Lower leg skin (tissue), 3 donors: ENCODE measurements around the gene CEBPA.

ENCODE experiments used
- POLR2A ChIP-seq, 2 donors: fragments of 450-650 bp; IDR thresholded peaks; one replicate each; pipeline ENCODE4 v1.6.1; 2016 to 2017; ENCODE audit warnings: antibody characterized with exemption in 2 of 2, mild to moderate bottlenecking in 1 of 2, moderate library complexity in 1 of 2
- TF ChIP-seq, protein P1 (sequence below), 3 donors: fragments of 450-650 bp; IDR thresholded peaks; one replicate each; pipeline ENCODE4 v1.5.1; 2016; ENCODE audit warnings: antibody characterized with exemption in 3 of 3, mild to moderate bottlenecking in 3 of 3, moderate library complexity in 2 of 3

DNA sequence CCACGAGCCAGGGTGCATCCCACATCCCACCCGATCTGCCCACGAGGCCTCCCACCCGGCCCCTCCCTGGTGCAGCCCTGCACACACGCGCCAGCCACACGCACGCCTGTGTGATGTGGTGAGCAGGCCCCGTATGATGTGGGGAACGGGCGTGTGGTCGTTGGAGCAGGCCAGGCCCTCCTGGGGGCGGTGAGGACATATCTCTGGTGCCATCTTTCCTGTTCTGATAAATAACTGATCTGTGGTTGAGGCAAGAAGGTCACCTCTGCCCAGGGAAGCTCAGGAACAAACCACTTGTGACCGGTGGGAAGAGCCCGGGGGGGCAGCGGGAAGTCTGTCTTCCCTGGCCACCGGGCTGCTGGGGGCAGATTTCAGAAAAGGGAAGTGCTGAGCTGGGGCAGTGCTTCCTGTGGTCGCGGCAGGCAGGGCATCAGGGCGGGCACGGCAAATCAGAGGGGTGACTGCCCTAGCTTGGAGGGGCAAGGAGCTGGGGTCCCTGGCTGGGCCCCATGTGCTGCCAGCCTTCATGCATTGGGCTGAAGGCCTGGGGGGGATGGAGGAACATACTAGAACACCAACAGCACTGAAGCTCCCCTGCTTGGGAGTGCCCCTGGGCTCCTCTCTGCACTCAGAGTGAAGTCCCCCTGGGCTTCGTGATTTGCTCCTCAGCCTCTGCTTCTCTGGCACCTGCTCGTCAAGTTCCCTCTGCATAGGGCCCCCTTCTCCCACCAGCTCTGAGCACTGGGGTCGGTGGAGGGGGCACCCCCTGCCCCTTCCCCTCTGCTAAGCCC, 41.5 kb downstream of the CEBPA start:
- TF ChIP-seq, protein P1, sequence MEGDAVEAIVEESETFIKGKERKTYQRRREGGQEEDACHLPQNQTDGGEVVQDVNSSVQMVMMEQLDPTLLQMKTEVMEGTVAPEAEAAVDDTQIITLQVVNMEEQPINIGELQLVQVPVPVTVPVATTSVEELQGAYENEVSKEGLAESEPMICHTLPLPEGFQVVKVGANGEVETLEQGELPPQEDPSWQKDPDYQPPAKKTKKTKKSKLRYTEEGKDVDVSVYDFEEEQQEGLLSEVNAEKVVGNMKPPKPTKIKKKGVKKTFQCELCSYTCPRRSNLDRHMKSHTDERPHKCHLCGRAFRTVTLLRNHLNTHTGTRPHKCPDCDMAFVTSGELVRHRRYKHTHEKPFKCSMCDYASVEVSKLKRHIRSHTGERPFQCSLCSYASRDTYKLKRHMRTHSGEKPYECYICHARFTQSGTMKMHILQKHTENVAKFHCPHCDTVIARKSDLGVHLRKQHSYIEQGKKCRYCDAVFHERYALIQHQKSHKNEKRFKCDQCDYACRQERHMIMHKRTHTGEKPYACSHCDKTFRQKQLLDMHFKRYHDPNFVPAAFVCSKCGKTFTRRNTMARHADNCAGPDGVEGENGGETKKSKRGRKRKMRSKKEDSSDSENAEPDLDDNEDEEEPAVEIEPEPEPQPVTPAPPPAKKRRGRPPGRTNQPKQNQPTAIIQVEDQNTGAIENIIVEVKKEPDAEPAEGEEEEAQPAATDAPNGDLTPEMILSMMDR (IDR thresholded peaks at IDR 0.05): no peak
- TF ChIP-seq POLR2A (IDR thresholded peaks at IDR 0.05): no peak
